Measurements from ENCODE around the gene TEX2.

The TEX2 gene

DNA sequence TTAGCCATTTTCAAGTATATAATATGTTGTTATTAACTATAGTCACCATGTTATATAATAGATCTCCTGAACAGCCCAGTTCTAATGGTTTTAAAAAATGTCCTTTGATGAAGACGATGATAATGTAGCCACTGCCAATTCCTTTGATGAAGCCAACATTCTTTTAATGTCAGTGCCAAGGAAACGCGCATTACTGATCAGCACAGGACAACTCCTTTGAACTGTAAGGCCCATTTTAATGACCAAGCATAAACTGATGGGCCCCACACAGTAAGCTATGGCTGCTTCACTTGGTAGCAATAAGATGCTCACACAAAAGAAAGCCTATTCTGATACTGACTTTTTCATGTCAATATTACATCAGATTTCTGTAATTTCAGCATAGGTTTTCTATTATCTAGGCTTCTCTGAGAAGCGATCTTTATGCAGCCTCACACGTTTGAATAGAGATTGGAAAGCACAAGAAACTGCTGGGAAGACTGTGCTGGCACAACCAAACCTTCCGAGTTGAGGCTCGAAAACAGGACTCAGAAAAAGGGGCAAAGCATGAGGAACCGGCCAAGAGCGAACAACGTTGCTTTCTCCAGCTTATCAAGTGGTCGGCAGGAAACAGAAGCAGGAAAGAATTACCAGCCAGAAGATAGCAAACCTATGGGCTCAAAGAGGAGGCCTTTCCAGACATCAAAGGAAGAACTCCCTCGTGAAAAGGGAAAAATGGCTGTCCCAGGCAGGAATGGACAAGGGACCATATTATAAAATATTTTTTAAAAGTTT, 152.5 kb downstream of the TEX2 start:
- no peak for DNase-seq

DNA sequence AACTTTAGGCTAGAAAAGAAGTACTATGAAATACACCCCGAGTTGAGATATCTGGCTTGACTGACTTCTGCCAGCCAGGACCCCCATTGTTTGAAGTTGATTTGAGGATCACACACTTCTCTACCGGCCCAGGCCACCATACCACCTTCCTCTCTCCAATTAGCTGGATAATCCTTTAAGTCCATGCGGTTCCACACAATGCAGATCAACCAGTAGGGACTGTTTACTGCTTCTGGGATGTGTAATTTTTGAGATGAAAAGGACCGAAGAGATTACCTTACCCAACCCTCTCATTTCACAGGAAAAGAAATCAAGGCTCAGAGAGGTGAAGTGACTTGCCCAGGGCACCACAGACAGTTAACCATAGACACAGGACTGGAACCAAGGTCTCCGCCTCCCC, 153.7 kb downstream of the TEX2 start:
- DNase-seq = no peak

DNA sequence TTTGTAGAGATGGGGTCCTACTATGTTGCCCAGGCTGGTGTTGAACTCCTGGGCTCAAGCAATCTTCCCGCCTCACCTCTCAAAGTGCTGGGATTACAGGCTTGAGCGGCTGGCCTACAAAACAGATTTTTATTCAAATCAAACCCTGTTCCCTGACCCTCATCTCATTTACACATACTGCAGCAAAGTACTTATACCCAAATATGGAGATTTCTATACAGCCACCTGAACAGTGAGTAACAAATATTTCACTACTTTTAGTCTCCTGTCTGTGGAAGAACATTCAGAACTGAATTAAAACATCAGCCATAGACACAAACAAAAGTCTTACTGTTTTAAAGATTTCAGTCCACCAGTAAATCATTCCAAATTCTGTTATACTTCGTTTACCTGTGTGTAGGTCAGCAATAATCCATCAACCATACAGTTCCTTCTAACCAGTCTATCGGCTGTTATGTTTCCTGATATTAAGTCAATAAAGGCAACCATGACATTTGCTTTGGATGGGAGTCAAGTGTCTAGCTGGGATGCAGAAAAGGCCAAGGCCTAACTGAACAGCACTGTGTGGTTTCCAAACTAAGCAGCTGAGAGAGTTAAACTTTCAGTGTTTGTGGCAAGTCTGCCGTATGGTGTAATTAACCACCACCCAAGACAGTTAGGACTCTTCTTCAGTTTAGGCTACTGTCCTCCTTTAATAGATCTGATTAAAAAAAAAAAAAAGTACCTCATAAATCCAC, 155.4 kb downstream of the TEX2 start:
- no peak for DNase-seq

DNA sequence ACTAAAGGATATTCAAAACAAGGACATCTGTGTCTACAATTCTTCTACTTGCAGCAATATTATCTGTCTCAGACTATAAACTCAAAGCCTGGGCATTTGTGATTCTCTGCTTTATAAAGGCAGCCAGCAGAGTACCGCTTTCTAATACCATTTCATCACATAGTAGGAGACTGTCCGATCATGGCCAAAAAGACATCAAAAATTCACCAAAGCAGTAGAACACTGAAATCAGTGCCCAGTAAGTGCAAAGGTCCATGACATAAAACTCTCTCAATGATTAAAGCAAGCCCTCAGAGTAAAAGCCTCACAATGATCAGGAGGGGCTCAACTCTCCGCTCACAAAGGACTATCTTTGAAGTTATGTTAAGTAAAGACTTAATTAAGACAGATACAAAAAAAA, 156.1 kb downstream of the TEX2 start:
- no peak for DNase-seq

DNA sequence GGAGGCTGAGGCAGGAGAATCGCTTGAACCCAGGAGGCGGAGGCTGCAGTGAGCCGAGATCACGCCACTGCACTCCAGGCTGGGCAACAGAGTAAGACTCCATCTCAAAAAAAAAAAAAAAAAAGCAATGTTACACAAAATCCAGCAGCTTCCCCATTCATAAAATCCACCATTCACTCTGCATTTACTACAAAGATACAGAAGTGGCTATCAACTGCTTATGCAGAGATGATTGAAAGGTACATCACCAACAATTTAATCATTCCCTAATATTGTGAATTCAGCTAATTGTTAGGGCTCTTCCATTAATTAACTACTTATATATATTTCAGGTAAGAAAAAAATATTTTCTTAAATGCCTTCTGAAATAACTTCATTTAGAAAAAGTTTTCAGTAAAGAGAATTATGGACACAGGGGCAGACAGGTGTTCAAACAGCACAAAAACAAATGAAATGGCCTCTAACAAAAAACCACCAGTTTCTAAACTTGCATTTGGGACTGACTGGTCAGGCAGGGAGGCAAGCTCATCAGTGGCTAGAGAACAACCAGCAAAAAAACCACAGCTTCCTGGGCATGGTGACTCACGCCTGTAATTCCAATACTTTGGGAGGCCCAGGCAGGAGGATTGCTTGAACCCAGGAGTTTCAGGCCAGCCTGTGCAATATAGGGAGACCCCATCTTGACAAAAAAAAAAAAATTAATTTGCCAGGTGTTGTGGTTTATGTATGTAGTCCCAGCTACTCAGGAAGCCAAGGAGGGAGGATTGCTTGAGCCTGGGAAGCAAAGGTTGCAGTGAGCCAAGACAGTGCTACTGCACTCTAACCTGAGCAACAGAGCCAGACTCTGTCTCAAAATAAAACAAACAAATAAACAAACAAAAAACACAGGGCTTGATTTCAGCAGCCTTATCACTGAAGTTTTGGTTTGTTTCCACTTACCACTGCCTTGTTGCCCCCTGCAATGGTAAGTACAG, 159.4 kb downstream of the TEX2 start:
- DNase-seq = peak; percentile 55

DNA sequence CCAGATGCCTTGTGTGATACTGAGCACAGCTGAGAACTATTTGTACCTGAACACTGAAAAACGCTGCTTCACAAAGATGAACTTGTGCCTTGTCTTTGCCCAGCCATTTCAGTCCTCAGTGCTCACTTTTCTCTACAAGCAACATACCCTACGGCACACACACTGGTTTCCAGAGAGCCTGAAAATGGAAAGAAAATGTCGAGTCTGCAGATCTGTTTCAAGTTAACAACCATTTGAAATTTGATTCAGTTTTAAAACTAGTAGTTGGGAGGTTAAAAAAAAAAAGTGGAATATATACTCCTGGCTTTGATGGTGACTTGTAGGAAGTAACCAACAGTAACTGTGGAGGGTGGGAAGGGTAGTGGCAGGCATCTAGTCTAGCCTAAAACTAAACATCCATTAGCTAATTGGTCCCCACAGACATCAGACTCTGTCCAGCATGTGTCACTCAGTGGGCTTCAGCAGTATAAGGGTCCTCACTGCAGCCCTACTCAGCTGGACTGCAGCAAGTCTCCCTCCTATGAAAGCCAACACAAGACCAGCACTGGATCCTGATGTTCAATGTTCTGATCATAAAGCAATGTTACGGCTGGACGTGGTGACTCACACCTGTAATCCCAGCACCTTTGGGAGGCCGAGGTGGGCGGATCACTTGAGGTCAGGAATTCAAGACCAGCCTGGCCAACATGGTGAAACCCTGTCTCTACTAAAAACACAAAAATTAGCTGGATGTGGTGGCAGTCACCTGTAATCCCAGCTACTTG, 160.3 kb downstream of the TEX2 start:
- DNase-seq = no peak

DNA sequence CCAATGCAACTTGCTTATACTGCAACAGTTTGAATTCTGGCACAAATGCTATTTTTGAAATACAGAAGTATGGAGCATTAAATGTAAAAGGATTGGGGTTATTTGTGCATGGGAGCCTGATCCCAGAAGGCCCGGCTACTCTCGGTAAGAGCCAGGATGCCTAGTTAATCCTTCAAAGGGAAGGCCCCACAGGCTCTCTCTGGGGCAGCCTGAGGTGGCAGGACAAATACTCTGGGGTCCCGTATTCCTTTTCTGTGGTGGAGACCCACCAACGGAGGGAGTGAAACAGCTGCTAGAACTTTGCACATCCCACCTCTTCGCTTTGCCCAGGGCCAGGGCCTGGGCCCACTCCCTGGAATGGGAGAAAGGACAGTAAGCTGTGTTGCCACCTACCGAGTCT, 163.5 kb downstream of the TEX2 start:
- no peak for DNase-seq

Data from fibroblast of upper back skin (primary cell).